Endothelial cell of umbilical vein (primary cell): ENCODE data around the gene PHF2. TPM values are rescaled to one million over a fixed set of nuclear protein-coding genes. Genes with fewer than 3 reads are reported as not detected.

Source experiments
- BruUV-seq: library from RNA; stranded (reverse); fragments of 400-500 nt; replicated peaks from 2 replicates; lab custom pipeline; 2021; lab: Mats Ljungman, UMichigan
- CTCF ChIA-PET: fragments of 300-600, 350-600 bp; sonication (Branson Sonifier 250); formaldehyde crosslinking; loops from one replicate; lab custom pipeline; 2021; ENCODE audit warnings: antibody characterized with exemption, inconsistent platforms; lab: Charles Lee
- POLR2A ChIA-PET: fragments of 300-600, 350-600 bp; sonication (Branson Sonifier 250); formaldehyde crosslinking; loops from one replicate; lab custom pipeline; 2021; ENCODE audit warnings: antibody characterized with exemption, inconsistent platforms; lab: Charles Lee
- DNase-seq: peaks from one replicate; pipeline ENCODE4 v3.0.0-alpha.2; 2011; ENCODE audit warnings: low read depth, low spot score
- FAIRE-seq: peaks from 2 replicates; lab custom pipeline; 2011; peaks lifted over from hg19 to GRCh38; lab: Jason Lieb, UNC
- H2AFZ ChIP-seq: 2 replicates; pipeline ENCODE4 v1.6.0; 2012; ENCODE audit warnings: low read depth, low read length, control low read depth, inconsistent platforms
- H3K27ac ChIP-seq: 2 replicates; pipeline ENCODE4 v1.5.1; 2011; ENCODE audit warnings: low read depth, mild to moderate bottlenecking, control low read depth, low read length, moderate library complexity; ENCODE audit not compliant: insufficient read depth
- H3K27me3 ChIP-seq, 2 experiments: 2 replicates each; pipeline versions ENCODE4 v1.6.0 to v1.6.1; 2011; ENCODE audit warnings: low read length in 2 of 2, mixed read lengths in 1 of 2; ENCODE audit not compliant: control insufficient read depth in 2 of 2, insufficient read depth in 2 of 2
- H3K36me3 ChIP-seq, 2 experiments: 2 replicates in 1 of 2; 3 replicates in 1 of 2; pipeline ENCODE4 v1.5.1; 2011; ENCODE audit warnings: low read length in 2 of 2, mild to moderate bottlenecking in 1 of 2, moderate library complexity in 1 of 2; ENCODE audit not compliant: control insufficient read depth in 2 of 2, insufficient read depth in 2 of 2; ENCODE audit errors: extremely low read depth in 1 of 2
- H3K4me1 ChIP-seq: 3 replicates; pipeline ENCODE4 v1.5.1; 2011; ENCODE audit warnings: mild to moderate bottlenecking, low read length; ENCODE audit not compliant: control insufficient read depth, insufficient read depth; ENCODE audit errors: extremely low read depth
- H3K4me2 ChIP-seq: 2 replicates; pipeline ENCODE4 v1.6.1; 2011; ENCODE audit warnings: low read length, control low read depth, mixed read lengths; ENCODE audit not compliant: insufficient read depth
- H3K4me3 ChIP-seq, 3 experiments: fragments of 200-600 bp in 1 of 3; sonication (generic), shearing (Covaris generic) in 1 of 3; replicated peaks in 1 of 3; 2 replicates each; pipeline ENCODE4 v1.5.1; 2011 to 2016; ENCODE audit warnings: control low read depth in 3 of 3, low read length in 3 of 3, mild to moderate bottlenecking in 2 of 3, inconsistent platforms in 1 of 3, low read depth in 1 of 3, moderate library complexity in 1 of 3; ENCODE audit not compliant: insufficient read depth in 1 of 3
- H3K79me2 ChIP-seq: 2 replicates; pipeline ENCODE4 v1.6.0; 2012; ENCODE audit warnings: low read length, inconsistent platforms; ENCODE audit not compliant: control insufficient read depth, insufficient read depth
- H3K9ac ChIP-seq: replicated peaks from 2 replicates; pipeline ENCODE3; 2011; ENCODE audit warnings: low read length, control low read depth; ENCODE audit not compliant: insufficient read depth; ENCODE audit errors: extremely low read depth
- H3K9me1 ChIP-seq: replicated peaks from 3 replicates; pipeline ENCODE4 v1.6.0; 2011; ENCODE audit warnings: mild to moderate bottlenecking, low read length; ENCODE audit not compliant: control insufficient read depth, insufficient read depth; ENCODE audit errors: extremely low read depth
- H3K9me3 ChIP-seq: replicated peaks from 2 replicates; pipeline ENCODE4 v1.5.1; 2012; ENCODE audit warnings: low read length, inconsistent platforms; ENCODE audit not compliant: control insufficient read depth, insufficient read depth
- H4K20me1 ChIP-seq: replicated peaks from 2 replicates; pipeline ENCODE3; 2011; ENCODE audit warnings: mild to moderate bottlenecking, low read length; ENCODE audit not compliant: control insufficient read depth, insufficient read depth; ENCODE audit errors: extremely low read depth
- EZH2 ChIP-seq: IDR thresholded peaks from 2 replicates; pipeline ENCODE4 v1.6.1; 2012; ENCODE audit warnings: borderline replicate concordance, low read depth, mild to moderate bottlenecking, moderate library complexity, low read length, inconsistent platforms; ENCODE audit not compliant: severe bottlenecking
- FOS ChIP-seq: IDR thresholded peaks from 2 replicates; pipeline ENCODE4 v1.6.1; 2011; ENCODE audit warnings: mild to moderate bottlenecking, low read length, moderate library complexity, borderline replicate concordance; ENCODE audit not compliant: insufficient read depth
- GATA2 ChIP-seq: IDR thresholded peaks from 2 replicates; pipeline ENCODE4 v1.7.0; 2011; ENCODE audit warnings: low read depth, mild to moderate bottlenecking, moderate library complexity, mixed read lengths, low read length; ENCODE audit not compliant: insufficient read length, insufficient read depth
- JUN ChIP-seq: IDR thresholded peaks from 2 replicates; pipeline ENCODE4 v1.6.1; 2011; ENCODE audit warnings: borderline replicate concordance, low read depth; ENCODE audit not compliant: insufficient read length, insufficient read depth
- MYC ChIP-seq: IDR thresholded peaks from one replicate; pipeline ENCODE4 v1.6.1; 2011; ENCODE audit warnings: mild to moderate bottlenecking, low read depth, low read length
- POLR2A ChIP-seq: IDR thresholded peaks from 2 replicates; pipeline ENCODE4 v1.6.1; 2012; ENCODE audit warnings: low read depth, mild to moderate bottlenecking, control low read depth, low read length
- POLR2AphosphoS5 ChIP-seq: IDR thresholded peaks from 2 replicates; pipeline ENCODE4 v1.6.1; 2012; ENCODE audit warnings: low read depth, mild to moderate bottlenecking, control low read depth, low read length, moderate library complexity; ENCODE audit not compliant: insufficient read depth
- dilution Hi-C: fragments of 300-500 bp; cut with MboI; formaldehyde crosslinking; loops from one replicate; pipeline ENCODE4 v1.15.0; 2019; ENCODE audit warnings: low sequenced_read_pairs; ENCODE audit not compliant: extremely low pct_ligation_motif_present
- intact Hi-C: fragments of 100-400 bp; cut with micrococcal nuclease; formaldehyde crosslinking; loops from one replicate; pipeline ENCODE4 v1.10.0; 2022
- polyA plus RNA-seq, 4 experiments: library from polyadenylated mRNA; depleted of rRNA in 3 of 4; stranded (reverse) in 3 of 4; unstranded in 1 of 4; fragments of >200 nt; gene quantifications; 2 replicates each; pipeline versions ENCODE4 v1.2.1 to v1.2.3, GENCODE V29; 2011 to 2012; ENCODE audit warnings: missing spikeins in 1 of 4
- total RNA-seq: library from RNA; stranded (reverse); gene quantifications from 2 replicates; pipeline ENCODE4 v1.2.3, GENCODE V29; 2021
- TF ChIP-seq, protein P1 (sequence below), 2 donors: IDR thresholded peaks; 1 replicate in 1 of 2; 2 replicates in 1 of 2; pipeline ENCODE4 v1.5.1; 2011; ENCODE audit warnings: low read length in 2 of 2, mild to moderate bottlenecking in 2 of 2, moderate library complexity in 2 of 2, control low read depth in 1 of 2, inconsistent platforms in 1 of 2, low read depth in 1 of 2; ENCODE audit not compliant: insufficient read depth in 1 of 2; ENCODE audit errors: extremely low read depth in 1 of 2
- TF ChIP-seq, protein P2 (sequence below): IDR thresholded peaks from 2 replicates; pipeline ENCODE4 v1.6.1; 2011; ENCODE audit not compliant: insufficient read depth, insufficient read length

Gene PHF2
- total and polyA plus RNA-seq, 2 donors (not counting 3 experiments of a cell fraction or from before 2014, with no cell fraction given), result 9.8 to 22.5 TPM

- H3K27ac ChIP-seq, result no peak overlapping the region
- H3K9ac ChIP-seq, result no peak overlapping the region
- BruUV-seq, result no TSS peak
- no peak overlapping the region for H3K4me2 ChIP-seq
- ChIA-PET CTCF (interaction anchor here (0.7 kb wide), 1 partner anchor 271 kb away, joined by 3 read pairs; no protein-coding TSS in a partner anchor), POLR2A (no interaction called here)
- no peaks in the 10 kb centered on the region for H3K9me1 ChIP-seq
- dilution Hi-C loops, result no loop called here
- no peak for DNase-seq
- intact Hi-C loops, result no loop called here
- TF ChIP-seq POLR2AphosphoS5, result no peak
- TF ChIP-seq MYC, result no peak
- no peak for TF ChIP-seq POLR2A
- TF ChIP-seq, protein P1, sequence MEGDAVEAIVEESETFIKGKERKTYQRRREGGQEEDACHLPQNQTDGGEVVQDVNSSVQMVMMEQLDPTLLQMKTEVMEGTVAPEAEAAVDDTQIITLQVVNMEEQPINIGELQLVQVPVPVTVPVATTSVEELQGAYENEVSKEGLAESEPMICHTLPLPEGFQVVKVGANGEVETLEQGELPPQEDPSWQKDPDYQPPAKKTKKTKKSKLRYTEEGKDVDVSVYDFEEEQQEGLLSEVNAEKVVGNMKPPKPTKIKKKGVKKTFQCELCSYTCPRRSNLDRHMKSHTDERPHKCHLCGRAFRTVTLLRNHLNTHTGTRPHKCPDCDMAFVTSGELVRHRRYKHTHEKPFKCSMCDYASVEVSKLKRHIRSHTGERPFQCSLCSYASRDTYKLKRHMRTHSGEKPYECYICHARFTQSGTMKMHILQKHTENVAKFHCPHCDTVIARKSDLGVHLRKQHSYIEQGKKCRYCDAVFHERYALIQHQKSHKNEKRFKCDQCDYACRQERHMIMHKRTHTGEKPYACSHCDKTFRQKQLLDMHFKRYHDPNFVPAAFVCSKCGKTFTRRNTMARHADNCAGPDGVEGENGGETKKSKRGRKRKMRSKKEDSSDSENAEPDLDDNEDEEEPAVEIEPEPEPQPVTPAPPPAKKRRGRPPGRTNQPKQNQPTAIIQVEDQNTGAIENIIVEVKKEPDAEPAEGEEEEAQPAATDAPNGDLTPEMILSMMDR (IDR thresholded peaks at IDR 0.05; ENCODE audit: extremely low read depth in 1 of 2, insufficient read depth in 1 of 2, low read depth in 1 of 2, low read length in 2 of 2), result no peak
- TF ChIP-seq GATA2, result no peak
- TF ChIP-seq FOS, result no peak
- no peak for TF ChIP-seq EZH2
- TF ChIP-seq JUN, result no peak
- TF ChIP-seq, protein P2, sequence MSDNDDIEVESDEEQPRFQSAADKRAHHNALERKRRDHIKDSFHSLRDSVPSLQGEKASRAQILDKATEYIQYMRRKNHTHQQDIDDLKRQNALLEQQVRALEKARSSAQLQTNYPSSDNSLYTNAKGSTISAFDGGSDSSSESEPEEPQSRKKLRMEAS, result no peak
- H3K9me3 ChIP-seq, result no peaks in the 10 kb centered on the region
- H3K36me3 ChIP-seq, result no peaks in the 10 kb centered on the region
- no peak overlapping the region for H2AFZ ChIP-seq
- FAIRE-seq, result no peak
- H3K79me2 ChIP-seq, result peaks cover 8% of the 10 kb centered on the region
- H3K4me1 ChIP-seq, result no peaks in the 10 kb centered on the region
- H4K20me1 ChIP-seq, result no peaks in the 10 kb centered on the region
- no peak overlapping the region for H3K4me3 ChIP-seq
- H3K27me3 ChIP-seq, result no peaks in the 10 kb centered on the region
These were observed 20.8 kb downstream of the PHF2 start for GRCh38 chr9:93597142-93597706.
